GM12874 (cell line): ENCODE results near the gene FRMPD4.

Source experiments
- CTCF ChIP-seq: IDR thresholded peaks from 2 replicates; pipeline ENCODE4 v1.5.1; 2011; ENCODE audit warnings: low read depth, mild to moderate bottlenecking, control low read depth, low read length, moderate library complexity; ENCODE audit not compliant: insufficient read depth

FRMPD4 gene

GRCh38 chrX:12236156-12236555 lies 97.9 kb downstream of the FRMPD4 start:
- no peak for TF ChIP-seq CTCF

GRCh38 chrX:12237131-12237530 lies 98.9 kb downstream of the FRMPD4 start:
- TF ChIP-seq CTCF = no peak

- no peak for TF ChIP-seq CTCF
These were observed 99.5 kb downstream of the FRMPD4 start for GRCh38 chrX:12237771-12238170.

GRCh38 chrX:12239356-12240082 lies 101.2 kb downstream of the FRMPD4 start:
- no peak for TF ChIP-seq CTCF

GRCh38 chrX:12240491-12240890 lies 102.2 kb downstream of the FRMPD4 start:
- no peak for TF ChIP-seq CTCF

GRCh38 chrX:12241026-12241425 lies 102.8 kb downstream of the FRMPD4 start:
- TF ChIP-seq CTCF = no peak

- TF ChIP-seq CTCF = no peak
These were observed 107.7 kb downstream of the FRMPD4 start for GRCh38 chrX:12245650-12246645.
